Right renal cortex interstitium (tissue), 3 donors: ENCODE results near the gene ZNFX1. TPM values are rescaled to one million over a fixed set of nuclear protein-coding genes. Genes with fewer than 3 reads are reported as not detected.

ENCODE experiments used
- DNase-seq, 3 donors: peaks; one replicate each; pipeline ENCODE4 v3.0.0-alpha.2; 2013; ENCODE audit warnings: low read depth in 3 of 3, low spot score in 2 of 3
- polyA plus RNA-seq, 3 donors: library from polyadenylated mRNA; unstranded; fragments of 120-200 nt; gene quantifications; one replicate each; pipeline ENCODE4 v1.2.1, GENCODE V29; 2013; ENCODE audit not compliant: insufficient read length in 3 of 3

The ZNFX1 gene
- polyA plus RNA-seq, 3 donors = 14.7 to 17.2 (median 17.1) TPM

DNA sequence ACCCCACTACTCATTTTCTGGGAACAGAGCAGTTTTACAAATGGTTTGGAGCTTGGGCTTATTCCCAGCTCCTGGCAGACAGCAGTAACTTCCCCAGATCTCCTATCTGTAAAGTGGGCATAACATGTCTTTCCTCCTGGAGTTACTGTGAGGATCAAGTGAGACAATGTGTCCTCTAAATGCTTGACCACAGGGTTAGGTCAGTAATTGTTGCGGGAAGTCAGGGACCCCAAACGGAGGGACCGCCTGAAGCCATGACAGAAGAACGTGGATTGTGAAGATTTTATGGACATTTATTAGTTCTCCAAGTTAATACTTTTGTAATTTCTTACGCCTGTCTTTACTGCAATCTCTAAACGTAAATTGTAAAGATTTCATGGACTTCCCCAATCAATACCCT, 15.3 kb upstream of the ZNFX1 start:
- no peak for DNase-seq

DNA sequence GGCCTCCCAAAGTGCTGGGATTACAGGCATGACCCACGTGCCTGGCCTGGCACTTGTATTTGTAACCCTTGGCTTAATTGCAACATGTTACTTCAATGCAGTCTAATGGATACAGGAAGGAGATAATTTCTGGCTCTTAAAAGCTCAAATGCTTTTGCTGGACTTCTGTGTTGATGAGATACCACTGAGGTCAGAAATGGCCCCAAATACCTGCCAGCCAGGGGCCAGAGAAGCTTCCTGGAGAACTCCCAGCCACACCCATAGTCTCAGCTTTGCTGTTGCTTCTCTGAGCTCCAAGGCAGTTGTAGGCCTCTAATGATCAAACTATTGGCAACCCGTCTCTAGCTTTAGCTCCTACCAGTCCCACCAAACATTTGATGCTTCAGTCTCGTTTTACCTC, 14.2 kb upstream of the ZNFX1 start:
- DNase-seq = no peak

DNA sequence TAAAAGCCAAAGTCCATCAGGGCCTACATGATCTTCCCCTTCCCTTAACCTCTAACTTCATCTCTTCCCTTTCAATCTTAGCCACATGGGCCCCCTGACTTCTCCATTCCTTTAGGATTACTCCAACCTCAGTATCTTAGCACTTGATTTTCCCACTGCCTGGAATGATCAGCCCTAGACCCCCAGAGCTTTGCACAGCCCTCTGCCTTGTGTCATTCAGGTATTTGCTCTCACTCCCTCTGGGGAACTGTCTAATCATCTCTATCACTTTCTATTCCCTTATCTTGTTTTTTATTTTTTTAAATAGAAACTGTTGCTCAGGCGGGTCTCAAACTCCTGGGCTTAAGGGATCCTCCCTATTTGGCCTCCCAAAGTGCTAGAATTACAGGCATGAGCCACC, 13.3 kb upstream of the ZNFX1 start:
- no peak for DNase-seq

DNA sequence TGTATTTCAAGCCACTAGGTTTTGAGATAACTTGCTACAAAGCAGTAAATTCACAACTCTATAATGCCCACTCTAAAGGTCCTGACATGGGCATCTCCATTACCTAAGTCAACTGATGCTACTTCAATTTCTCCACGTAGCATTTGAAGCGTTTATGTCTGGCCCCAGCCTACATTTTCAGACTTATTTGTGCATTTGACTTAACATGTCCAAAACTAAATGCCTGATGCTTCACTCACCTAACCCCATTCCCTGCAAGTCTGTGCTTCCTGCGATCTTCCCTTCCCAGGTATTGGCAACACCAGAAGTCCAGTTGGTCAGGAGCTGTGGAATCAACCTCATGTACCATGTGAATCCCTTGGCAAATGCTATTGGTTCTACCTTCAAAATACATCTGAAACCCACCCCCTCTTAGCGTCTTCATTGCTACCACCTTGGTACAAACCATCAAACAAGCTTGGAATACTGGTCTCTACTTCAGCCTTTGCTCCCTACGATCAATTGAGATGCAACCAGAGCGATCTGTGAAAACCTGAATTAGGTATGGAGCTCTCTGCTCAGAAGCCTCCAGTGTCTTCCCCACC, 12.8 kb upstream of the ZNFX1 start:
- no peak for DNase-seq

DNA sequence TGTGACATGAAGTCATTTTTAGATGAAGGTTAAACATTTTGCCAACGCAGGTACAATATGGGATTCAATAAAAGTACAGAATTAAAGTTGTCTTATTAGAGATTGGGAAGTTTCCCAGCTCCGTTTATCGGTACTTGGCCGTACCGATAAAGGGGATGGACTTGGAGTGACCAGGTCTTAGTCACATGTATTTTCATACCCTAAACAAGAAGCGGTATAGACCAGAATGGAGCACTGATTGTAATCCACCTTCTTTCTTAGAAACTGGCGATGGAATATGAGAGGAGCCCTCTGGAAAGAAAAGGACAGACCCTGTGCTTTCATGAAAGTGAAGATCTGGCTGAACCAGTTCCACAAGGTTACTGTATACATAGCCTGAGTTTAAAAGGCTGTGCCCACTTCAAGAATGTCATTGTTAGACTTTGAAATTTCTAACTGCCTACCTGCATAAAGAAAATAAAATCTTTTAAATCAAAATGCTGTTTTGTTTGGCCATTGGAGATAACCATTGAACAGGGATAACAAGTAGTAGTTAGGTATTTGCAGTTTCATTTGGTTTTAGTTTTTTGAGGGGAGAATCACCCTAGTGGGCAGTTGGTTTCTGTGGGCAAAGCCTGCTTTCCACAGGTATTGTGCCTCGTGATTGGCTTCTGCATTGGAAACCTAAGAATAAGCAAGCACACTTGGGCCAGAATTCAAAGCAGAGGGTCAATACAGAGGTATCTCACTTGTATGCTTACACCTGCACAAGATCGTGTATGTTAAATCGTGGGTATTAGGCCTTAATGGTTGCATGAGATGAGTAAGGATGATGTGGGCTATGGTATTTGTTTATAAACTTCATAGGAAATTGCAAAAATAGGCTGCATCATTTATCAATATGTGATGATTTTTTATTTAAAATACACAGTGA, 11.2 kb upstream of the ZNFX1 start:
- DNase-seq = no peak

DNA sequence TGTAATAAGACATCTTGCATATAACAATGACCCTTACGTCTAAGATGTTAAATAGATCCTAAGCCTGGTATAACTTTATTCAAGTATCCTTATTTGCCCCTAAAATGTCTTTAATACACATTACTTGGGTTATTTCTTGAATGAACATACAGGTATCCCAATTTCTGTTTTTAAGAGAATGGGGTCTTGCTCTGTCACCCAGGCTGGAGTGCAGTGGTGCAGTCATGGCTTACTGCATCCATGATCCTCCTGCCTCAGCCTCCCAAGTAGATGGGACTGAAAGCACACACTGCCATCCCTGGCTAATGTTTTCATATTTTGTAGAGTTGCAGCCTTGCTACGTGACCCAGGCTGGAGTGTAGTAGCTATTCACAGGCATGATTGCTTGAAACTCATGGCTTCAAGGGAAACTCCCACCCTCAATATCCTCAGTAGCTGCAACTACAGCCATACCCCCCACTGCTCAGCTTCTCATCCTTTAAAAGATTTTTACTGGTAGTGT, 10.4 kb upstream of the ZNFX1 start:
- no peak for DNase-seq

DNA sequence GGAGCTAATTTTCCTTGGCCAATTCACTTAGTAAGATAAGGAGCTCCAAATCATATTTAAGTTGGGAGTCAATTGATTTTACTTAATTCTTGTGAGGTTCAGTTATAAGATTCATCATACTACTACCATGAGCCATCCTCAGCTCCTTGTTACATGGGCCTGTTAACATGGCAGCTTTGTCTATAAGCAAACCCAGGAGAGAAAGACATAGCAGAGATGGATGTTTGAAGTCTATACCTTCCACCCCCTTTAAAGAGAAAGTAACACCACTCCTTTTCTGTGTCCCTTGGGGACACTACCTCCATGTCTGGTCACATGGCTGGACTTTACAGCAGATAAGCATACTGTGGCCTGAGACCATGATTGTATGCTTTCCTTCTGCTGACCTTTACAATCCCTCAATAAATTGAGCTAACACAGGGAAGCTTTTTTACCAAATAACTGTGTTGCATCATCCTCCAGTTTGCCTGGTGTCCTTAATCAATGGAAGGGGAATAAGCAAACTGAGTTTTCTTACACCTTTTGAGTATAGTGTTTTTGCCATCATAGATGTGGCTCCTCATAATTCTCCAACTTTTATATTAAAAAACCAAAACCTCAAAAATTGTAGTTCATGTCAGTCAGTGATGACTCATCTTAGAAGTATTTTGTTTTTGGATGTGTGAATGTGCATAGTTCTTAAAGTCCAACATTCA, 9.8 kb upstream of the ZNFX1 start:
- no peak for DNase-seq

DNA sequence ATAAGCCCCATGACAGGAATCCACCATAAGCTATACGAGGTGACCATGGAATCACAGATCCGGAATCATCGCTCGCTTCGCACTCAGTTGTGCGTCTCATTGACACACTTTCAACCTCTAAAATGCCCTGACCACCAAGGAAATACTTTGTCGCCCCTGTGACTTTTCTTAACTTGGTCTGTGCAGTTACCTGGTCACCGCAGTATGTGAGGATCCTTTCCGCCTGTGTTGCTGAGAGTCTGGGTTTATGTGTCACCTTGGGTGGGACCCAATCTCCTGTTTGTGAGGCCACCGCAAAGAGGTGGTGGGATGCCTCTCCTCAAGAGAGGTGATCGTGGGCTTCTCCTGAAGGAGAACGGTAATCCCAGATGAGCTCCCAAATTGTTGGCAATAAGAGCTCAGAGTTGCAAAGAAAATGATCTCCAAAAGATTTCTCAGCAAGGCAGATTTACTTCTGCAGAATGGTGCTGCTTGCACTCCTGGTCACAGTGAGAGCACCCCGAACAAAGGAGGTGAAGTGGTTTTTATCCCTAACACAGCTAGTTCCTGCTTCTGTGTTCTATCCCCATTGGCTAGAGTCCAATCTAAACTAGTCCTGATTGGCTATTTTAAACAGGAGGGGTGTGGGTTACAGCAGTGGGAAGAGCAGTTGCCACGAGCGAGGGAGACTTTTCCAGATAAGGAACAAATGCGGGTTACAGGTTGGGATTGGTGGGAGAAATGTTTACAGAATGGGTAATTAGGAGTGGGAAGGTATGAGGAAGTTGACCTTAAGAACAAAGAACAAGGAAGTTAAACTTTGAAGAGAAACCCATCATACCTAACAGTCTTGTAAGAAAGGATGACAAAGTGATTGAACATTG, 9.1 kb upstream of the ZNFX1 start:
- DNase-seq = no peak

DNA sequence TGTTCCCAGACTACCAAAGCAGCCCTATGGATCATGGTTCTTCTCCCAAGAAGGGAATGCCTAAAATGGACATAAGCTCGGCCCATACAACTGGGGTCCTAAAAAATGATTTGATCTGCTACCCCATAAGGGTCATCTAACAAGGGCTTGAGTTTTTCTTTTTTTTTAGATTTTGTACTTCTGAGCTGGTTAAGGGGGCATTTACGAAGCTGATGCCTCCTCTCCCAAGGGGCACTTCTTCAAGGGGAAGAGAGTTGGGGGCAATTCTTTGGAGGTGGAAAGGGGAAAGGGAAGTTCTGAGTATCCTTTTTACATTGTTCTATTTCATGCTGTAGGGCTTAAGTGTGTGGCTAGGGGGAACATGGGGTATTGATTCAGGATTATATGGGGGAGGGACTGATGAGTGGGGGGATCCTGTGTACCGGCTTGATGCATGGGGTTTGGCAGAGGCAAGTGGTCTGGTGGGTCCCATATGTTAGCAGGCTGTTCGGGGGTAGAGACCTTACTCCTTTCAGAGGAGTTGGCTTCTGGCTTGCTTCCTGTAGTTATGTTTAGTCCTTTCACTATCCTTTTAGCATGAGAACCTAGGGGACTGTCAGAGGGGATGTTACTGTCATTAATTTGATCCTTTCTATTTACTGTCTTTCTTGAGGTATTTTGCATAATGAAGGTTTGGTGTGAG, 8.1 kb upstream of the ZNFX1 start:
- DNase-seq = no peak

DNA sequence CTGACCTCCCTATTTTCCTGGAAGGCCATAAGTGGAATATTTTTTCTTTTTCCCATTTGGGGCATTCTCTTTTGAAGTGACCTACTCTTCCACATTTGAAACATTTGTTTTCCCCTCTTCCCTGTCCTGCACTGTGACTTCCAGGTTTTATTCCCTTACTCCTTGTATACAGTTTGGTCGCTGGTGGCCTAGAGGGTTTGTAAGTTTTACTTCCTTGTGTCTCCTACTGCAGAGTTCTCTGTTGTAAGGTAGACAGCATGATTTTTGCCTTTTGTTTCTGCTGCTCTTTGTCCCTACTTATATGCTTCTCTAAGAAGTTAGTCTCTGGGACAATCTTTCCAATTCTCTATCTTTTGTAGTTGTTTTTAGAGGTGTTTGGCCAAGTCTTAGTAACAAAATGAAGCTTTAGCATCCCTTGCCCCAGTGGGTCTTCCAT, 7.4 kb upstream of the ZNFX1 start:
- DNase-seq = no peak

DNA sequence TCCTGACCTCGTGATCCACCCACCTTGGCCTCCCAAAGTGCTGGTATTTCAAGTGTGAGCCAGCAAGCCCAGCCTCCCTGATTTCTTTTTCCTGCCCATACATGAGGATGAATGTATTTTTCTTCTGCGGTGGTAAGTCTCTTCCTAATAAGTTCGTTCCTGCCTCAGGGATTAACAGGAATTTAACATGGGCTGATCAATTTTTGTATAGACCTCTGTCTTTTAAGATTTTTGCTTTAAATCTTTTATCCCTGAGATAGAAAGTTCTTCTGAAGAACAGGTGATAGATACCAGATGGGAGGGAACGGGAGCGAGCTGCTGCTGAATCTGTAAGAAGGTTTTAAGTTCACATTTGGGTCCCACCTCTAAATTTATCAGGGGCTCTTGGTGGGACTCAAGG, 7.0 kb upstream of the ZNFX1 start:
- DNase-seq = no peak

DNA sequence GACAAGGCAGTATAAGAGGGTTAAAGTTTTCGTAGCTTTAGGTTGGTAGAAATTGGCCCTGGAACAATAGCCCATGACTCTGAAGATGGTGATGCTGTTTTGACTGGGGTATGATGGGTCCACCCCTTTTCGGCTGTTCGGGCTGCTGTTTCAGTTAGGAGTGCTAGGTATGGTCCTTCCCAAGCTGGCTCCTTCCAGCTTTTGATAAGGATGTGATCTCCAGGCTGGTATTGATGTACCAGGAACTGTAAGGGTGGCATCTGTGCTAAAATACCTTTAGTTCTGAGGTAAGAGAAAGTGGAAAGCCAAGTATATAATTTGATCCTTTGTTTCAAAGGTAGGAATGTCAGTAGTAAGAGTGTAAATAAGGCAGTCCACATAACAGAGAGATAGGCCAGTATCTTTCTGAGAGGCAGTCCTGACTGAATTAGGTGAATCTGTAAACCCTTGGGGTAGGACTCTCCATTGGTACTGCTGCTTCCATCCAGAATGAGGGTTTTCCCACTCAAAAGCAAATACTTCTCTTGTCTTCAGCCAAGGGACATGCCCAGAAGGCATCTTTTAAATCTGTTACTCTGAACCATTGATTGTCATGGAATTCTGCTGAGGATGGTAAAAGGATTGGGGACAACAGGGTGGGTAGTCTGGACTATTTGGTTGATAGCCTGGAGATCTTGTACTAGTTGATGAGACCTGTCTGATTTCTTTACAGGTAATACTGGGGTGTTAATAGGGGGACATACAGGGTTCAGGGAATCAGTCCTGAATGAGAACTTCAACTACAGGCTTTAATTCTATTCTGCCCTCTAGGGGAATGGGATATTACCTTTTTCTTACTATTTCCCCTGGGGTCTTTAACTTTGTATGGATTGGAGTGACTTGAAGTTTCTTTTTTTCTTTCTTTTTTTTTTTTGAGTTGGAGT, 6.1 kb upstream of the ZNFX1 start:
- no peak for DNase-seq

DNA sequence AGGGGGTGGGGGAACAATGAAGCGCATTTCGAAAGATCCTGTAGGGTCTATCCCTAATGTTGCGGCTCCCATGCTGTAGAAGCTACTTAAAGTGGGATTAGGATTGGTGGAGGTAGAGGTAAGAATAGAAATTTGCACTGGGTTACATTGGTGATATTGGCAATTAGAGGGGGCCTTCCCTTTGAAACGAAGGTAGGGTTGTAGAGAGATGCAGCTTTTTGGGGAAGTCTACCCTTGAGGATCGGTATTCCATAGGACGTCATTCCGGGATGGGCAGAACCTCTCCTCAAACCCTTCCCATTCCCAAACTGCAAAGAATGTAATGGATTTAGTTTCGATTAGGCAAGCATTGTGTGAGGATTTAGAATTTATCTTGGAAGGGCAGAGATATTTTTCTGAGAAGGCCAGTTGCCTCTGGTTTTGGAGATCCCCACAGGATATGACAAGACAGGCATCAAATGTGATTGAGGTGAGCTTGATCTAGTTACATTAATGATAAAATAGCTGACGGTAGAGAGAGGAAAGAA, 5.4 kb upstream of the ZNFX1 start:
- DNase-seq = no peak

DNA sequence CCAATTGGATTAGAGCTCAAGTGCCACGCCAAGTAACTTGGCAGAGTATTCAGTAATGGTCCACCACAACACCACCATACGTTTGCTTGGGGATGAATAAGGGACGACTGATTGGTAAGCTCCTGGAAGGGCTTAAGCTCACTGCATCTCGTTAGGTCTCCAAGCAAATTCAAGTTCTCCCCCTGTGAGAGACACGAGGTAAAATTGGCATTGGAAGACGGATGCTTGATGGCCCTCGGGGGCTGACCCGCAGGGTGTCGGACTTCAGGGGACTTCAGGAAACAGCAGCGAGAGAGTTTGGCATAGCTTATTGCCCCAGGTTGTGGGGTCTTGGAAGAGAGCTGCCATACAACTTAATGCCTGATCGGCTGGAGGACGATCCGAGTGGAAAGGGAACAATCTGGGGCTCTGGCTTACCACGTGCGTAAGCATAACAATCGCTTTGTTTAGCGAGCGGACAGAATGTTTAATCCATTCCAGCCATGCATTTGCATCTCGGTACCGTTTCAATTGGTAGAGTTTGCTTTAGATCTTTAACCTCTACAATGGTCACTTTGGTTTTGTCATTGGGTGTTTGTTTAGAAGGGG, 4.8 kb upstream of the ZNFX1 start:
- DNase-seq = no peak

DNA sequence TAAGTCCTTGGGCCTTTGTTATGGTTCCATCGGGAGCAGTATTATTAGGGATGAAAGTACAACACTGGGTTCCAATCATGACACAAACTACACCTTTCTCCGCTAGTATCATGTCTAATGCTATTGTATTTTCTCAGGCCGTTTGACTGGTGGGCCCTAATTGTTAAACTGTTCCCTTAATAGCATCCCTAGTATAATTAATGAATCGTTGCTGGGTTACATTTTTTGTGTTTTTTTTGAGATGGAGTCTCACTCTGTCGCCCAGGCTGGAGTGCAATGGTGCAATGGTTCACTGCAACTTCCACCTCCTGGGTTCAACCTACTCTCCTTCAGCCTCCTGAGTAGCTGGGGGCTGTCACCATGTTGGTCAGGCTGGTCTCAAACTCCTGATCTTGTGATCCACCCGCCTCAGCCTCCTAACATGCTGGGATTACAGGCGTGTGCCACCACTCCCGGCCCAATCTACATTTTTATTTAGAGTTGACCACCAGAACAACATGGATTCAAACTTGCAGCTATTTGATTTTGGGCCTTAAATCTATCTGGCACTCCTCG, 4.1 kb upstream of the ZNFX1 start:
- DNase-seq = no peak

DNA sequence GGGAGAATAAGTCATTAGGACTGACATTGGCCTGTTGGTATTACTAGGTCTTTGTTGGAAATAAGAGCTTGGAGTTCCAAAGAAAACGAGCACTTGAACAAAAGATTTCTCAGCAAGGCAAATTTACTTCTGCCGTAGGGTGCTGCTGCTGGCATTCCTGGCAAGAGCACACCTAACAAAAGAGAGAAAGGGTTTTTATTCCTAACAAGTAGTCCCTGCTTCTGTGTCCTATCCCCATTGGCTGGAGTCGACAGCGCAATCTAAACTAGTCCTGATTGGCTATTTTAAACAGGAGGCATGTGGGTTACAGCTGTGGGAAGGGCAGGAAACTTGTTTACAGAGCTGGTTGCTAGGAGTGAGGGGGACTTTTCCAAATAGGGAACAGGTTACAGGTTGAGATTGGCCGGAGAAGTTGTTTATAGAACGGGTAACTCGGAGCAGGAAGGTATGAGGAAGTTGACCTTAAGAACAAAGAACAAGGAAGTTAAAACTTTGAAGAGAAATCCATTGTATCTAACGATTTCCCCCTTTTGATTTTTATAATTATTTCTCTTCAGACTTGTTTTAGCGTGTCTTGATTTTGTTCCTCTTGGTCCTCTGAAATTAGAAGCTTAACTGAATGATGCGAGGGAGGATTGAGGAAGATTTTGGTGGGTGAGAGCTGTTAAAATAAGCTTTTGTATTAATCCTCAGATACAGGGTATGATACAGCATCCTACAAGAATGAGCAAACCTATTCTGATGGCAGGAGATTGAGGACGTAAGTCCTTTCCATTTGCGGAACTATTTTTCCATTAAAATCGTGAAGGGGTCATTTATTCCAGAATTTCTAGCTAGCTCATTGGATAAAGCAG, 3.4 kb upstream of the ZNFX1 start:
- no peak for DNase-seq

DNA sequence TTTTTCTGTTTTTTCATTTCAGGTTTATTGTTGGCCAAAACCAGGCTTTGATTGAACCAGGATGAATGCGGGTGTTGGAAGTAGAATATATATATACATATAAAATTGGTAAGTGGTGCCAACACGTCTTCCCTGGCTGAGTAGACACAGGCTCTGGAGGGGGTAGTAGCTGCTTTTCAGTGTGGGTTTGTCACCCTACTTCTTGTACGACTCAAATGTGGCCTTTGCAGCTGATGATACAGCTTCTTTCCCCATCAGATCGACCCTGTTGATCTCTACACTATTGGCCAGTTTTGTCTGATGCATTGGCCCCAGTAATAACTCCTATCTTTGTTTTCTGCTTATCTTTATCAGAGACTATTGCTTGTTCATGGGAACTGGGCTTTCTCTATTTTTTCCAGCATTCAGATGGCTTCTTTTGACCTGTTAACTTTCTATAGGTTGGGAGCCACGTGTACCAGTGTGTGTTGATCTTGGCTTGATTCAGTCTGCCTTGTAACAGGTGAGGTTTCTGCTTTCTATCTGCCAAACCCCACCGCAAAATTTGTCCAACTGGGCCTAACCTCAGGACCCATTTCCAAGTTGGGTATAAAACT, 2.7 kb upstream of the ZNFX1 start:
- DNase-seq = no peak
